Activated CD4-positive, alpha-beta T cell treated with anti-CD3 and anti-CD28 coated beads for 36 hours (primary cell): Measurements from ENCODE around the gene BBX. TPM values are rescaled to one million over a fixed set of nuclear protein-coding genes. Genes with fewer than 3 reads are reported as not detected.
A peak's percentile ranks its signal among the peaks of the same experiment; 100 is the strongest.
"Not testable (repeated sequence)": the region's sequence is repeated elsewhere in the genome, so short reads cannot be mapped to it uniquely, and the experiment has no call there.

Experiments used
- ATAC-seq: fragments of 200-7000 bp; cut with Tn5 transposase; one replicate; pipeline ENCODE4 v1.10.0; 2021; ENCODE audit warnings: mild to moderate bottlenecking, moderate library complexity
- CTCF ChIA-PET: fragments of 350-600 bp; sonication (Branson Sonifier 250); formaldehyde crosslinking; loops from one replicate; lab custom pipeline; 2021; ENCODE audit warnings: antibody characterized with exemption; lab: Charles Lee
- POLR2A ChIA-PET: fragments of 350-600 bp; sonication (Branson Sonifier 250); formaldehyde crosslinking; loops from one replicate; lab custom pipeline; 2021; ENCODE audit warnings: antibody characterized with exemption, inconsistent platforms; lab: Charles Lee
- DNase-seq: peaks from one replicate; pipeline ENCODE4 v3.0.0-alpha.2; 2020
- H3K27ac Mint-ChIP-seq: one replicate; pipeline ENCODE4 v1.8.0; 2021; ENCODE audit warnings: mixed read lengths
- H3K27me3 Mint-ChIP-seq: one replicate; pipeline ENCODE4 v1.8.0; 2021; ENCODE audit warnings: mixed read lengths
- H3K36me3 Mint-ChIP-seq: one replicate; pipeline ENCODE4 v1.8.0; 2021; ENCODE audit warnings: low read depth, mixed read lengths
- H3K4me1 Mint-ChIP-seq: one replicate; pipeline ENCODE4 v1.8.0; 2021; ENCODE audit warnings: mixed read lengths
- H3K4me3 Mint-ChIP-seq: one replicate; pipeline ENCODE4 v1.8.0; 2021; ENCODE audit warnings: mild to moderate bottlenecking, moderate library complexity, mixed read lengths
- H3K9me3 Mint-ChIP-seq: one replicate; pipeline ENCODE4 v1.8.0; 2021; ENCODE audit warnings: low read depth, mixed read lengths
- intact Hi-C, 2 experiments: fragments of 100-400 bp; cut with DNase I in 1 of 2; cut with micrococcal nuclease in 1 of 2; formaldehyde crosslinking; loops; one replicate each; pipeline versions ENCODE4 v1.14.2 to v1.15.1; 2022 to 2024; cut with DNase I, micrococcal nuclease
- total RNA-seq, 2 experiments: library from RNA; stranded (reverse); gene quantifications; one replicate each; pipeline ENCODE4 v1.2.3, GENCODE V29; 2021

The BBX gene
- total RNA-seq, 2 experiments from 2014 or later = 38.9 to 63.4 TPM

DNA sequence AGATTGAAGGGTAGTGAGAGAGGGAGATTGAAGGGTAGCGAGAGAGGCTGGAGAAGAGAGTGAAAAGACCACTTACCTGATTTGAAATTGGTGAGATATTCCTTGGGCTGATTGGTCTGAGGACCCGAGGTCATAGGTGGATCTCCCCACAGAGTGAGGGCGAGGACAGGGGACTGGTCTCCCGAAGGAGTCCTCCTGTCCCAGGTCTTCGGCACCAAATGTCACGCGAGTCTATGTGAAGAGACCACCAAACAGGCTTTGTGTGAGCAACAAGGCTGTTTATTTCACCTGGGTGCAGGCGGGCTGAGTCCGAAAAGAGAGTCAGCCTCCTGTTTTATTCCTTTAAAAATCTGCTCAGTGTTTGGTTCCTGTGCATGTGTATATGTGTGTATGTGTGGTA is 48.7 kb downstream of the BBX start:
- H3K36me3 Mint-ChIP-seq, ATAC-seq, POLR2A ChIA-PET, CTCF ChIA-PET, DNase-seq, H3K9me3 Mint-ChIP-seq, H3K4me3 Mint-ChIP-seq, H3K27me3 Mint-ChIP-seq, H3K27ac Mint-ChIP-seq: not testable (repeated sequence)
- intact Hi-C loops = loop anchor here in 1 of 2 experiments (5.0 kb wide), 1 partner anchor 171 kb away; no protein-coding TSS in a partner anchor
- peaks cover 11% of the 10 kb centered on the region for H3K4me1 Mint-ChIP-seq

DNA sequence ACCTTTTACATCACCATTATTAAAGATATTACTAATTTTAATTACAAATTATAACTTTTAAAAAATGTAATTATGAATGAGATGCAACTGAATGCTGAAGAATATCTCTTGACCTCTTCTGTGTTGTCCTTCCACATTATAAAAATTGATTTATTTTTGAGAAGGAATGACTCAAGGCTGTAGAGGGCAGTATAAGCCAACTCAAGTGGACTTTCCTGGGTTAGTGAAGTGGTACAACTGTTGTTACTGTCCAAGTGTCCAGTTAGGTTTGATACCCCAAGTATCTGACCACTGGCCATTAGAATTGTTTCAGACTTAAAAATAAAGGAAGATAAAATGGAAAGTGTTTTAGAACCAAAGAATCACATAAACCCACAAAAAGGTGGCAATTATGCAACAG is 51.9 kb downstream of the BBX start:
- H3K9me3 Mint-ChIP-seq = no peaks in the 10 kb centered on the region
- intact Hi-C loops = loop anchor here (2.0 to 5.0 kb wide), 6 partner anchors 86 to 353 kb away; no protein-coding TSS in a partner anchor
- POLR2A ChIA-PET = no interaction called here
- no peak for ATAC-seq
- no peak overlapping the region for H3K27ac Mint-ChIP-seq
- CTCF ChIA-PET = interaction anchor here (0.7 to 2.2 kb wide), 15 partner anchors 9 to 903 kb away, joined by 3 to 10 read pairs (median 4); no protein-coding TSS in a partner anchor
- H3K27me3 Mint-ChIP-seq = no peaks in the 10 kb centered on the region
- DNase-seq = no peak
- H3K36me3 Mint-ChIP-seq = peaks cover 2% of the 10 kb centered on the region
- peaks cover 26% of the 10 kb centered on the region for H3K4me1 Mint-ChIP-seq
- no peak overlapping the region for H3K4me3 Mint-ChIP-seq

DNA sequence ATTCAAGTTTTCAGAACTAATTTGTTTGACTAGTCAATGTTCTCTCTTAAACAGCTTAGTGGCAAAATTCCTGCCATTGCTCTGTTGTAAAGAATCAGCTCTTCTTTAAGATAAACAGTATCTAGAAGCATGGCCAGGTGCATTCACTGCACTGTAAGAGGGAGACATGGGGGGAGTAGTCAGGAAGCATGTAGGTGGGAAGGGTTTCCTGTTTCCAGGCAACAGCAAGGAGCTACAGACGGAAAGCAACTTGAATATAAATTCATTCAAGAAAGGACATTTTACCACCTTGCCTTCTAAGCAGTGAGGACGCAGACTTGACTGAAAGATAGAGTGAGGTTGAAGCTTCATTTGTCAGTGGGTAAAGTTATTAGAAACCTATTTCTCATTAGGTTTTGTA is 55.3 kb downstream of the BBX start:
- ChIA-PET CTCF (interaction anchor here (1.0 to 2.1 kb wide), 5 partner anchors 9 to 342 kb away, joined by 3 to 5 read pairs (median 4); no protein-coding TSS in a partner anchor), POLR2A (no interaction called here)
- no peaks in the 10 kb centered on the region for H3K27me3 Mint-ChIP-seq
- DNase-seq (no peak), ATAC-seq (no peak)
- no peaks in the 10 kb centered on the region for H3K9me3 Mint-ChIP-seq
- H3K27ac Mint-ChIP-seq = peak overlapping the region; percentile 38
- peaks cover 2% of the 10 kb centered on the region for H3K36me3 Mint-ChIP-seq
- H3K4me3 Mint-ChIP-seq = no peak overlapping the region
- H3K4me1 Mint-ChIP-seq = peaks cover 31% of the 10 kb centered on the region
- intact Hi-C loops = loop anchor here (5.0 kb wide), 2 partner anchors 84 to 349 kb away; no protein-coding TSS in a partner anchor

DNA sequence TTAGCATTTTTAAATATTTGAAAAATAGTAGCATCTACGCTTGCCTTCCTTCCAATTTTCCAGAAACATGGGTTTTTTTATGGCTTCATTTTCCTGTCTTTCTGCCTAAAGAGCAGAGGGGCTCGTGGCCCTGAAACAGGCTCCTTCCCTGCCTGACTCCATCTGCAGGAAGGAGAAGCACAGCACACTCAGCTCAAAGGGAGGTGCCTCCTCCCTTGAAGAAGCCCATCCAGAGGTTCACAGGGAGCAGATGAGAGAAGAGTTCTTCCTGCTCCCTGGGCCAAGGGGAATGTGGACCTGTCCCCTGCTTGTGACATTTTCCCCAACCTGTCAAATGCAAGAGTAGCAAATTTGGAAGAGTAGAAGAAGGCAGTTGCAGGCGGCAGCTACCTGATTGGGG is 55.8 kb downstream of the BBX start:
- no peak overlapping the region for H3K27ac Mint-ChIP-seq
- POLR2A ChIA-PET = no interaction called here
- CTCF ChIA-PET = interaction anchor here (1.0 to 2.1 kb wide), 5 partner anchors 9 to 342 kb away, joined by 3 to 5 read pairs (median 4); no protein-coding TSS in a partner anchor

DNA sequence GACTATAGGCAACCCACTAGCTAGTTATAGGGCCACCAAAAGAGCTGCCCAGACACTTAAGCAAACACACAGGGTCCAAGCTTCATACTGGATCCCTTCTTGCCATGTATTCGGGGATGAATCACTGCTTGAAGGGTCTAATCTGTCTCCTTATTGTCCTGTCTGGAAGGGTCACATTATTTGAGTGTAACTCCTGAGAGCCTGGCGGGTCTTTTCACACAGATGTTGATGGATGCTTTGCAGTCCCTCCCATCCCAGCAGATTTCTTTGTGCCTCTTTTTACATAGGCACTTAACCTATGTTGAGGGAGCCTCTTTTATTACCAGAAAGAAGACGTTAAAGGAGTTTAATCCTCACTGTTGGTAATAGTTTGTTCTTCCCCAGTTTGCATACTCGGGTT is 56.6 kb downstream of the BBX start:
- Mint-ChIP-seq H3K4me1 (peaks cover 31% of the 10 kb centered on the region), H3K27me3 (no peaks in the 10 kb centered on the region), H3K9me3 (no peaks in the 10 kb centered on the region), H3K4me3 (no peak overlapping the region), H3K36me3 (peaks cover 2% of the 10 kb centered on the region), H3K27ac (no peak overlapping the region)
- ATAC-seq (no peak), DNase-seq (no peak)
- intact Hi-C loops = loop anchor here (5.0 kb wide), 2 partner anchors 83 to 348 kb away; no protein-coding TSS in a partner anchor
- POLR2A ChIA-PET = no interaction called here
- CTCF ChIA-PET = interaction anchor here (0.9 to 2.1 kb wide), 2 partner anchors 10 to 97 kb away, joined by 3 to 5 read pairs; no protein-coding TSS in a partner anchor

More for the DNA sequence above, 55.8 kb downstream of the BBX start:
- no peaks in the 10 kb centered on the region for H3K9me3 Mint-ChIP-seq
- H3K4me3 Mint-ChIP-seq = no peak overlapping the region
- H3K36me3 Mint-ChIP-seq = peaks cover 2% of the 10 kb centered on the region
- no peak for ATAC-seq
- H3K4me1 Mint-ChIP-seq = peaks cover 31% of the 10 kb centered on the region
- H3K27me3 Mint-ChIP-seq = no peaks in the 10 kb centered on the region
- intact Hi-C loops = loop anchor here (5.0 kb wide), 2 partner anchors 84 to 349 kb away; no protein-coding TSS in a partner anchor
- no peak for DNase-seq

DNA sequence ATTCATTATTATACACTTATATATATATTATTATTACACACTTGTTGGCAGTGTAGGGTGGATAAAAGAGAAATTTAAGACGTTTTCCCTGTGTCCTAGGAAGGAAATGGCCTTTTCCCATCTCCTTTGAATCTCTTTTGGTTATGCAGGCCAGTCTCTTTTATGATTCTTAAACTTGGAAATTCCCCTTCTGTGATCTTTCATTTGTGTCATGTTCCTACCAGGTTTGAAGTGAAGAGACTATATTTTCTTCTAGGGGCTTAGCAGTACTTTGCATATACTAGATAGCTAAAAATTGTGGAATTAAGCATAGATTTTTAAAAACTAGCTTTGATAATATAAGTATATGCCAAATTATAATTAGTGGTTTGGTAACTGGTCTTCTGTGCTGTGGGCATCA is 58.5 kb downstream of the BBX start:
- H3K27me3 Mint-ChIP-seq = no peaks in the 10 kb centered on the region
- no peak overlapping the region for H3K27ac Mint-ChIP-seq
- intact Hi-C loops = loop anchor here in 1 of 2 experiments (5.0 kb wide), 1 partner anchor 36 kb away; no protein-coding TSS in a partner anchor
- H3K4me3 Mint-ChIP-seq = no peak overlapping the region
- DNase-seq (no peak), ATAC-seq (no peak)
- peaks cover 6% of the 10 kb centered on the region for H3K36me3 Mint-ChIP-seq
- CTCF ChIA-PET = interaction anchor here (0.7 to 1.0 kb wide), 3 partner anchors 32 to 109 kb away, joined by 3 read pairs; no protein-coding TSS in a partner anchor
- H3K4me1 Mint-ChIP-seq = peaks cover 31% of the 10 kb centered on the region
- POLR2A ChIA-PET = no interaction called here
- no peaks in the 10 kb centered on the region for H3K9me3 Mint-ChIP-seq

DNA sequence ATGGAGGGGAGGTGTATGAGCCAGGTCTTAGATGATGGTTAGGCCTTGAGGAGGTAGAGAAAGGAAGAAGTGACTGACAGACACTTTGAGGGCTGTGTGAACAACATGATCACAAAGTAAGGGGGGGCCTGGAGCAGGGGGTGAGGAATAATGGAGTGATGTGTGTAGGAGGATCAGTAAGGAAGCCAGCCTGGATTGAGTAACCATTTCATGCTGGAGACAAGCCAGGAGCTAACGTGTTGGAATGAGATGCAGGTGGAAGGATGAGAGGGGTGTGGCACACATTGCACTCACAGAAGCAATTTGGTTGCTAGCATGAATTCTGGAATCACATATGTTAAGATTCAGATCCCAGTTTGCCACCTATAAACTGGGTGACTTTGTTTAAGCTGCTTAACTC is 65.5 kb downstream of the BBX start:
- ChIA-PET POLR2A (no interaction called here), CTCF (interaction anchor here (0.7 to 1.1 kb wide), 2 partner anchors 12 to 638 kb away, joined by 3 to 5 read pairs; no protein-coding TSS in a partner anchor)
- Mint-ChIP-seq H3K36me3 (peaks cover 4% of the 10 kb centered on the region), H3K27me3 (no peaks in the 10 kb centered on the region), H3K9me3 (no peaks in the 10 kb centered on the region), H3K27ac (no peak overlapping the region), H3K4me3 (no peak overlapping the region), H3K4me1 (peaks cover 24% of the 10 kb centered on the region)
- intact Hi-C loops = no loop called here
- no peak for ATAC-seq
- DNase-seq = no peak

DNA sequence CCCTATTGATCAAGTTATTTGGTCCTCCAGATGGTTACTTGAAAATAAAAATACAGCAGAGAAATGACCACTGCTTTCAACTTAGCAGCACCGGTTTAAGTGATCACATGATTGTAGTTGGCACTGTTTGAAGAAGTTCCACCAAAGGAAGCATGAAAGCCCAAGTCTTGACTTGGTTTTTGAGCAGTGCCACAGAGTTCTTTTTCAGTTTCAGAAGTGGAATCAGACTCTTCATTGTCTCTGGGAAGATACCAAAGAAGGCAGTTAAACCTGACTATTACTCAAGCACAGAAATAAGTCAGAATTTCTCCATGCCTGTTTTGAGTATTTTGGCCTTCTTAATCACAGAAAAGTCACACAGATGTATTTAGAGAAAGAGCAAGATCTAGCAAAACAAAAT is 66.7 kb downstream of the BBX start:
- ChIA-PET POLR2A (no interaction called here), CTCF (interaction anchor here (0.9 to 1.1 kb wide), 2 partner anchors 11 to 14 kb away, joined by 3 to 5 read pairs; no protein-coding TSS in a partner anchor)
- Mint-ChIP-seq H3K4me1 (peaks cover 27% of the 10 kb centered on the region), H3K36me3 (peaks cover 4% of the 10 kb centered on the region), H3K27ac (peak overlapping the region; percentile 63), H3K4me3 (no peak overlapping the region), H3K9me3 (no peaks in the 10 kb centered on the region), H3K27me3 (no peaks in the 10 kb centered on the region)
- DNase-seq (no peak), ATAC-seq (peak; percentile 93)
- intact Hi-C loops = no loop called here

DNA sequence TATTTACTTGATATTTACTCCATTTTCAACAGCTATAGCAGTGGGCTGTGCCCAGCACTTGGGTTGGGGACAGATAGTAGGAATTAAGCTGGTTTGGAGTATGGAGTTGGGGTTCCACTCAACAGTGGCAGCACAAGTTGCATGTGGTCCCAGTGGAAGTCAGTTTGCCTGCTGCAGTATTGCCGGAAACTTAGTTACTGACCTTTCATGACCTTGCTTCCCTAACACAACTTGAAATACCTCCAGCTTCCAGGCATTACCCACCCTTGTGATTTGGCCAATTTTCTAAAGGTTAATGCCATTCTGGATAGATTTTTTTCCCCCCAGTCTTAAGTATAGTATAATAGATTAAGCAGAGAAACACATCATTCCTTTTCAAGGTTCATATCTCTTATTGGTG is 68.0 kb downstream of the BBX start:
- POLR2A ChIA-PET = no interaction called here
- no peak for DNase-seq
- no peaks in the 10 kb centered on the region for H3K27me3 Mint-ChIP-seq
- H3K9me3 Mint-ChIP-seq = no peaks in the 10 kb centered on the region
- CTCF ChIA-PET = interaction anchor here (1.5 to 2.8 kb wide), 2 partner anchors 11 to 14 kb away, joined by 6 to 9 read pairs; no protein-coding TSS in a partner anchor
- H3K4me1 Mint-ChIP-seq = peaks cover 34% of the 10 kb centered on the region
- H3K36me3 Mint-ChIP-seq = no peaks in the 10 kb centered on the region
- no peak overlapping the region for H3K4me3 Mint-ChIP-seq
- intact Hi-C loops = loop anchor here in 1 of 2 experiments (10.0 kb wide), 1 partner anchor 634 kb away; the partner anchor contains the start of gene IFT57
- peak overlapping the region; percentile 26 for H3K27ac Mint-ChIP-seq
- ATAC-seq = no peak

DNA sequence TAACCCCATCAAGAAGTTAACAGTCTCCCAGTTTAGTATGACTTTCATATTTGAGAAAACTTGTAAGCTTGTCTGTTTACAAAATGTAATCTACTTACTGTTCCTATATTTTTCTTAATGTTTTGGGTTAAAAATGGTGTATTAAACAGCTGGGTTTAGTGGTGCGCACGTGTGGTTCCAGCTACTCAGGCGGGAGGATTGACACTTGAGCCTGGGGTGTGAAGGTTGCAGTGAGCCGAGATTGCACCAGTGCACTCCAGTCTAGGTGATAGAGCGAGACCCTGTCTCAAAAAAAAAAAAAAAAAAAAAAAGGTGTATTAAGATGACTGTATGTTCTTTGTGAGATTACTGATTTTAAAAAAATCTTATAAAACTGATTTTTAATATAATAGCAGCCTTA is 69.3 kb downstream of the BBX start:
- POLR2A ChIA-PET = no interaction called here
- no peak overlapping the region for H3K4me3 Mint-ChIP-seq

DNA sequence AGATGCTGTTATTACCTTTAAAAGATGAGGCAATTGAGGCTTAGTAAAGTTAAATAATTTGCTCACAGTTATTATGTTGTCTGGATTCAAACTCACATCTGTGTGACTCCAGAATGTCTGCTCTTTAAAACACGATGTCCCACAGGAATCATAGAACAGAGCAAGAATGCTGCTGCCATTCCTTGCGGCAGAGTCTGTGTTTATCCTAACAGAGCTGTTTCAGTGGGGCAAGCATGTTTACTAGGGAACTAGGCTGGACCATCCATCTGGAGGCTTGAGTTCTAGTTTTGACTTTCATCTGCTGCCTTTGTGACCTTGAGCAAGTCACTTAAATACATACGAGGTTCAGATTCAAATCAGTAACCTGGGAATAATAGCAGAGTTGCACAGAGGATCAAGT is 72.1 kb downstream of the BBX start:
- intact Hi-C loops = loop anchor here (5.0 to 10.0 kb wide), 2 partner anchors 73 to 630 kb away; partner anchors contain the start of genes BBX (in 1 of the 2) and IFT57 (in 1 of the 2)
- Mint-ChIP-seq H3K4me1 (peaks cover 38% of the 10 kb centered on the region), H3K9me3 (no peaks in the 10 kb centered on the region), H3K36me3 (no peaks in the 10 kb centered on the region), H3K4me3 (no peak overlapping the region), H3K27me3 (no peaks in the 10 kb centered on the region), H3K27ac (no peak overlapping the region)
- ATAC-seq (no peak), DNase-seq (no peak)
- POLR2A ChIA-PET = no interaction called here
- CTCF ChIA-PET = interaction anchor here (0.7 kb wide), 1 partner anchor 392 kb away, joined by 3 read pairs; no protein-coding TSS in a partner anchor

More for the DNA sequence above, 69.3 kb downstream of the BBX start:
- H3K36me3 Mint-ChIP-seq = no peaks in the 10 kb centered on the region
- no peak for DNase-seq
- CTCF ChIA-PET = interaction anchor here (0.6 to 2.8 kb wide), 3 partner anchors 9 to 83 kb away, joined by 3 to 9 read pairs (median 6); no protein-coding TSS in a partner anchor
- H3K27me3 Mint-ChIP-seq = no peaks in the 10 kb centered on the region
- no peaks in the 10 kb centered on the region for H3K9me3 Mint-ChIP-seq
- intact Hi-C loops = loop anchor here in 1 of 2 experiments (10.0 kb wide), 1 partner anchor 633 kb away; the partner anchor contains the start of gene IFT57
- peaks cover 40% of the 10 kb centered on the region for H3K4me1 Mint-ChIP-seq
- ATAC-seq = no peak
- no peak overlapping the region for H3K27ac Mint-ChIP-seq
